Activated CD4-positive, alpha-beta T cell treated with anti-CD3 and anti-CD28 coated beads, Interleukin-2, amount 50 U/mL, for 1 hour (primary cell): ENCODE data around the gene SUGCT.
"Not testable (repeated sequence)": the region's sequence is repeated elsewhere in the genome, so short reads cannot be mapped to it uniquely, and the experiment has no call there.

Experiments
- DNase-seq: peaks from one replicate; pipeline ENCODE4 v3.0.0-alpha.2; 2020

The SUGCT gene

DNA sequence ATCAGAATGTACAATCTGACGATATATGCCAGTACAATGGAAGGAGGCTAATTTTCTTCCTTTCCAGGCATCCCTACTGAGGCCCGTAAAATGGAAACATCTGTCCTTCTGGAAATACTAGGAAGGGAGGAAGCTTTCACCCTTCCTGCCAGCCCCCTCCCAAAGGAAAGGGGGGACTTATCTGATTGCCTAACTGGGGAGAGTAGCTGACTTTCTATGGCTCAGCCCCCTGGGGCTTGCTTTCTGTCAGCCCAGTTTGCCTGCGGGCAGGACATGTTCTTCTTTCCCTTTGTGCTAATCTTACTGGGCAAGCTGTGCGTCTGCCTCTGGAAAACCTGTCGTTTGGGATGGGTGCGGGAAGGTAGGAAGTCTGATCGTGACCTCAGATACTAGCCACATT lies 508.9 kb downstream of the SUGCT start:
- no peak for DNase-seq

GRCh38 chr7:40644454-40645188 lies 509.8 kb downstream of the SUGCT start:
- no peak for DNase-seq

DNA sequence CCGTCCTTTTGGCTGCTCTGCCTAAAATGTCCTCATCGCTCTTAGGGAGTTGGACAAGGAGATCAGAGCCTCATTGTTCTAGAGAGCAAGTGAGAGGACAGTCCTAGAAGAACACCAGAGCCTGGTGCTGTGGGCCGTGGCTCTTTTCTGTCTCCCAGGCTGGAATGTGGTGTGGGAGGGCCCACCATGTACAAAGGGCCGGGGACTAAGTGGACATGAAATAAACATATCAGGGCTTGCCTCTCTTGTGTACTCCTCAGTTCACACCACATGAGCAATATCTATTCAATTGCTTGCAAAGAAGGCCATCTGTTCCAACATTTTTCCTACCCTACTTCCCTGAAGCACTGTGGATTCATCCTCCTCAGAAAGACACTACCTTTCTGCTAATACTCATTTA lies 510.4 kb downstream of the SUGCT start:
- no peak for DNase-seq

GRCh38 chr7:40646717-40647116 lies 511.9 kb downstream of the SUGCT start:
- no peak for DNase-seq

DNA sequence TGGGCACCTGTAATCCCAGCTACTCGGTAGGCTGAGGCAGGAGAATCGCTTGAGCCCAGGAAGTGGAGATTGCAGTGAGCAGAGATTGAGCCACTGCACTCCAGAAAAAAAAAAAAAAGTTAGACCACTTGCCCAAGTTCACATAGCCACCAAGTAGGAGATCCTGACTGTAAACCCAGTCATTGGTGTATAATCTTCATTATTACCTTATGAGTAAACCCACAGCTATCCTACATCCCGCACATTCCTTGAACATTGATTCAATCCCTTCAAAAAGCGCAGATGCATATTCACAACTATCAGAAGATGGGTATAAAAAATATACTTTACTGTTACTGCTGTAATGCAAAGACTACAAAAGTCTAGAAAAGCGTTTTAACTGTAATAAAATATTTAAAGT lies 512.9 kb downstream of the SUGCT start:
- DNase-seq = no peak

- DNase-seq = no peak
Measured at GRCh38 chr7:40649247-40649646, 514.4 kb downstream of the SUGCT start.

- DNase-seq = not testable (repeated sequence)
Measured at GRCh38 chr7:40650903-40651302, 516.1 kb downstream of the SUGCT start.

GRCh38 chr7:40654171-40654570 lies 519.4 kb downstream of the SUGCT start:
- no peak for DNase-seq

- no peak for DNase-seq
Measured at GRCh38 chr7:40655426-40655825, 520.6 kb downstream of the SUGCT start.

DNA sequence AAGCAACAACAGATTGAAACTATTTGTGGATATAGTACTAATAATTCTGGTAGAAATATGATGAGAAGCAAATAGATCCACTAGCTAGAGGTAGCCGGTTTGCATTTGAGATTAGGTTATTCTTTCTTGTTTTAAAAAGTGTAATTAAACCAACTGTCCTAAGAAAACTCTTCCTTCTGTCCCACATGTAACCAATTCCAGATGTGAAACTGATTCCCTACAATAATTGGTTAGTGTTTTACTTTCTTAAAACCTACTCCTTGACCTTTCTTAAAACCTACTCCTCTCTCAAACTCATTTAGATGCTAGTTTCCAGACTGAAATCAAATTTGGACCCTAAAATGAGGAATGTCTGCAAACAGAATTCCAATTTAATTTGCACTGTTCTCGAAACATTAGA lies 521.5 kb downstream of the SUGCT start:
- DNase-seq = no peak

DNA sequence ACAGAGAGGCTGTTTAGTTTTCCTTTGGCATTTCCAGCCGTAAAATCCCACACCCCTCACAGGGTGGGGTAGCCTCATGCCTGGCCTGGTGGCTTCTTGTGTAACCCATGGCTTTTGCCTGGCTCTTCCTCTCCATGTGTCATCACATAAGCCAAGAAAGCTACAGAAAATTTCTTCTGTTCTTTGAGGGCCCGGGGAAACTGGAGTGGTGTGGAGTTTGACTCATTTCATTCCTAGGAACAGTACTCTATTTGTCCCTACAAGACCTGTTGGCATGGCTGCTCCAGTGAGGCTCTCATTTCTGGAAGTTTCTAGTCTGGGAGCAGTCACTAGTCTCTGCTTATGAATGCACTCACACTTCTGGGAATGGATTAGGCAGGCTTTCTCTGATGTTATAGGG lies 523.9 kb downstream of the SUGCT start:
- no peak for DNase-seq

GRCh38 chr7:40659231-40659630 lies 524.4 kb downstream of the SUGCT start:
- no peak for DNase-seq

DNA sequence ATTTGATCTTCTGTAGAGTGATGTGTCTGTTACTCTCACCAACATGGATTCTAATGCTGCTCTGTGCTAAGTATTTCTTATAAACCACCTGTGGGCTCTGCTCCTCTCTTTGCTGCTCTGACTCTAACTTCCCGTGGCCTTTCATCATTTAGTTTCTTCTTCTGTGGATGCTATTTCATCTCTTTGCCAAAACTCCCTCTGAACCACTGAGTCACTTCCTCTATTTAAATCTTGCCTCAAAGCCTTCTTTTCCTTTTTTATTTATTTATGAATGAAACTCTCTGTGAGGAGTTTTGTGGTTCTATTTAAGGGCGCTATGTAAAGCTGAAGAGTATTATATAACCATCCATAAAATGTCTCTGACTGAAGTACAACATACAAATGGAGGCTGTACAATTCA lies 538.5 kb downstream of the SUGCT start:
- no peak for DNase-seq

DNA sequence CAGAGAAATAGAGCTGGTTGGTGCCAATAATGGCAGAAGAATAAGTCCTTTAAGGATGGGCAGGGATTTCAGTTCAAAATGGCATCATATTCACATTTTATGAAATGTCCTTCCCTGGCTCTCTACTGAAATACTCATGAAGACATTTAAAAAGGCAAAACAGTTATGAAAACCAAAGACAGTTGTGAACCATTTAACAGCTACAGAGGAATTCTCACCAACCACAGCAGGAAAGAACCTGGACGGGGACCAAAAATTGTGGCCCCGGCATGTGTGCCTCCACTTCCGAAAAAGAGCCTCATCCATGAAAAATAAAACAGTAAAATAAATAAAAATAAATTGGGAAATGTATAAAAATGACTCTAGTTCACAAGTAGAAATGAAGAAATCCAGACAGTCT lies 539.5 kb downstream of the SUGCT start:
- DNase-seq = no peak

DNA sequence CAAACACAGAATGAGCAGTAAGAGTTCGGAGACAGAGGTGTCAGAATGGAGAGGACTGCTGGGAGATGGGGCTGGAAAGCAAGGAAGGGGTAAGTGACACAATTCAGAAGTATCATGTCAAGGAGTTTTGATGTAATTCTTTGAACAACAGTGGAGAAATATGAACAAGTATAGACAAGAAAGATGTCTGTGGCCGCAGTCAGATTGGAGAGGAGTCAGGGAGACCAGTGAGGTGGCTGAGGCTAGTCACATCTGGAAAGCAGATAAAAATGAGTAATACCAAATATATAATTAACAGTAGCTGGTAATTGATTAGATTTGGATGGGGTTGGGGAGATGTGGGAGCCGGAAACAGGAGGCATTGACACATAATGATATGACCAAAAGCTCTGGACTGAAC lies 540.9 kb downstream of the SUGCT start:
- DNase-seq = no peak

DNA sequence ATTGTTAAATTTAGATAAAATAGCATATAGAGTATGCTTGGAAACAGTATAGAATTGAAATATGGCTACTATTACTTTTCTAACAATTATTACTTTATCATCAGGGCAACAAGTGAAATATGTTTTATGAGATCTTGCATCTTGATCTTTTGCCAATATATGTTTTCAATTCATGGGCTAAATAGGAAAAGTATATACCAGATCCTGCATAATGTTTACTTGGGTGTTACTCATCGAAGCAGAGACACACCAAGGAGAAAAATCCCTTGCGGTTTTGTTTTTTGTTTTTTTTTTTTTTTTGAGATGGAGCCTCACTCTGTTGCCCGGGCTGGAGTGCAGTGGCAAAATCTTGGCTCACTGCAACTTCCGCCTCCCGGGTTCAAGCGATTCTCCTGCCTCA lies 541.4 kb downstream of the SUGCT start:
- no peak for DNase-seq

- no peak for DNase-seq
Measured at GRCh38 chr7:40680657-40681056, 545.9 kb downstream of the SUGCT start.

GRCh38 chr7:40682696-40683095 lies 547.9 kb downstream of the SUGCT start:
- no peak for DNase-seq

- DNase-seq = no peak
Measured at GRCh38 chr7:40694026-40694809, 559.4 kb downstream of the SUGCT start.

DNA sequence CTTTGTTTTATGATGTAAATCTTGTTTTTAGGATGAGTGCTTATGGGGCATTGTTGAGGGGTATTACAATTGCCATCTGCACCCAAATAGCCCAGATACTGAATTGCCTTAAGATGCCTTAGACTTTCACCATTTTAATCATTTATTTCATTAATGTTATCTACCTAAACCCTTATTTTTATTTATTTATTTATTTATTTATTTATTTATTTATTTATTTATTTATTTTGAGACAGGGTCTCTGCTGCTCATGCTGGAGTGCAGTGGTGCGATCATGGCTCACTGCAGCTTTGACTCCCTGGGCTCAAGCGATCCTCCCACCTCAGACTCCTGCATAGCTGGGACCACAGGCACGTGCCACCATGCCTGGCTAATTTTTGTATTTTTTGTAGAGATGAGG lies 560.2 kb downstream of the SUGCT start:
- DNase-seq = no peak

DNA sequence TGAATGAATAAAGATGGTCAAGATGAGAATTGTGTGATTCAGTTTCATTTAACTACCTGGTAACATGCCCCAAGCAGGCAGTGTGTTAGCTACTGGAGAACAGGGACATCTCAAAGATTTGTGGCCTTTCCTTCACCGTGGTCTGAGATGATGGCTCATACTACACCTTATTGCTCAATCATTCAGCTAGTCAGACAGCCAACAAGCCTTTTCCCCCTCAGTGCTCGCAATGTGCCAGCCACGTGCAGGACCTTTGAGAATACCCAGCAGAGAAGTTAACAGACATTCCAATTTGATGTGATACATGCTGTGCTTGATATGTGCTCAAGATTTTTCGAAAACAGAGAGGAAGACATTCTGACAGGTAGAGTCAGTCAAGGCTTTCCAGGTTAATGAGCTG lies 562.8 kb downstream of the SUGCT start:
- no peak for DNase-seq

DNA sequence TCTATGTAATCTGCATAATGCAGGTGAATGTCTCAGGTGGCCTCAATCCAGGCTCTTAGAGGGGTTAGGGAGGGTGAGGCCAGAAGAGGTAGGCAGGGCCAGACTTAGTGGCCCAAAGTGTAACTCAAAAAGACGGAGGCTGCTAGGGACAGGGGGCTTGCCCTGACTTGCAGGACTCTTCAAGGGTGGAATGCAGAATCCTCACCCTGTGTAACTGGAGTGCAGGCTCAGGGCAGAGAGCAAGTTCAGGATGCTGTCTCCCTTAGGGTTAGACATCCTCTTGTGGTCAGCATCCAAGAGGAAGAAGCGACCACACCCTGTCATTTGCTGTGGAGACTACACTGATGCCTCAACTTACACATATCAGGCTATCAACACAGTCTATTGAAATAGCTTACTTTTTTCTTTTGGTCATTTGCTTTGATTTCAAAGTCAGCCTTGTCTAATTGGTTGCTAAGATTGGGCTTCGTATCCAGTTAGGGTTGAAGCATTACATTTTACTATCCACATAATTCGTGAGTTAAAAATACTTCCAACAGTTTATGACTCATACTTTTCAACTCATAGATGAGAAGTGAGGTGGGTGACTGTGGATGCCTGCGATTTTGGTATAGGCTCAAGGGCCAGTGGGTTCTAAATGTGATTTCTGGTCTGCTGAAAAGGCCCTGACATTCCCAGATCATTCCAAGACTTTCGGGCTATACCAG lies 563.6 kb downstream of the SUGCT start:
- DNase-seq = no peak

- no peak for DNase-seq
Measured at GRCh38 chr7:40698921-40699260, 564.1 kb downstream of the SUGCT start.
